NCI-H2227 treated with DMSO at 0.1 percent for 48 hours (cell line): Measurements from ENCODE around the gene TSPAN7.

Source experiments
- DNase-seq: peaks from one replicate; lab custom pipeline; 2025; lab: John Stamatoyannopoulos, UW

The TSPAN7 gene

GRCh38 chrX:38692961-38693360 is 131.6 kb downstream of the TSPAN7 start:
- DNase-seq = no peak

DNA sequence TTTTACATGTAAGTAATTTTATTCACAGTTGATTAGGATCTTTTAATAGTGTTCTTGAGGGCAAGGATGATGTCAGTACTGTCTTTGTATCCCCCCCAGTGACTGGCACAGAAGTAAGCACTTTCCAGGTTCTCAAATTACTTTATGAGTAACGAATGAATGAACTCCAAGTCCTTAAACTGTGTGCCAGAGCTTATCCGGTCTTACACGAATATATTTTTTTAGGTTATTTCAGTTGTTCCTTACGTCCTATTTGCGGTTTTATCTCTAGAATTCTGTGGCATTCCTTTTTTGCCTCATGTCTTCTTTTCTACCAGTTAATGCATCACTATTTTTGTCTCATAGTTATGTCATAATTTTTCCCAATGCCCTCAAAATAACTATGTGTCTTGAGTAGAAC is 133.1 kb downstream of the TSPAN7 start:
- no peak for DNase-seq

DNA sequence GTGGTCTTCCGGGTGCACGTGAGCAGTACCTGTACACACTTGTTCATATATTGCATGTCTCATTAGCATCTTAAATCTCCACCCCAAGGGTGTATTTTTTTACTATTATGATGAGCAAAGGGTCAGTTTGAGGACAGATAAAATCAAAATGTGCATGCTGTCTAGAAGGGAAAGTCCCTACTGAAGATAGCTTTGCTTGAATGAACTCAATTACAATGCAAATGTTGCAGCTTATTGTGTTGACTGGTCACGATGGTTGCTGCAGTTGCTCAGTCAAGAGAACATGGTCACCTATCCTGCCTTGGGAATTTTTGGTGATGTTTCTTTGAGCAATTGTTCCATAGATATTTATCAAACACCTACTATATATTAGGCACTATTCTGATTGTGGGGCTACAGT is 136.1 kb downstream of the TSPAN7 start:
- DNase-seq = no peak

DNA sequence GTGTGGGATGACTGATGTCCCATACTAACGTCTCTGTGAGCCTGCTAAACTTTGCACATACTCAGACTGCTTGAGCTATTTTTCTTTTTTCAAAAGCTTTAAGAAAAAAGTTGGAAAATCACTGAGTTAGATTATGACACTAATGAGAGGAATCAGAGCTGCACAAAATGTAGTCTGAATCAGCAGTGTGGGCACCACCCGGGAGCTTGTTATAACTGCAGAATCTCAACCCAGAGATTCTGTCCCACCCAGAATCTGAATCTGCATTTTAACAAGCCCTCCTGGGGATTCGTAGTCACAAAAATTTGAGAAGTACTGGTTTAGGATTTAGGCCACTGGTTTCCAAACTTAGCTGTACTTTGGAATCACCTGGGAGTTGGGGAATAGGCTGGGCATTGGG is 137.8 kb downstream of the TSPAN7 start:
- DNase-seq = no peak

DNA sequence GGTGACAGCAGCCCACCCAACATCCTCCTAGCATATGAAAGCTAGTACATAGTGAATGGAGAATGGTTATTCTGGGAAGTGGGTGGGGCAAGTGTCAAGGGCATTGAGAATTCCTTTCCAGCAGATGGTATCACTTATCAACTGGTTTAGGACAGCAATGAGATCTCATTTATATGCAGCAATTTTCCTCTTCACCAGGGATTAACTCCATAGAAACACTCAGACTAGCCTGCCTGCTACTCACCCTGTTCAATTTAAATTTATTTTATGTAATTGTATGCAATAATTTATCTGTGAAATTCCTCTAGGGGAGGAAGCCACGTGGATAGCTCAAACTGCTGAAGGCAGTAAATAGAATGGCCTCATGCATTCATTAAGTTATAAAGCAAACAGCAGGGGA is 138.4 kb downstream of the TSPAN7 start:
- no peak for DNase-seq

DNA sequence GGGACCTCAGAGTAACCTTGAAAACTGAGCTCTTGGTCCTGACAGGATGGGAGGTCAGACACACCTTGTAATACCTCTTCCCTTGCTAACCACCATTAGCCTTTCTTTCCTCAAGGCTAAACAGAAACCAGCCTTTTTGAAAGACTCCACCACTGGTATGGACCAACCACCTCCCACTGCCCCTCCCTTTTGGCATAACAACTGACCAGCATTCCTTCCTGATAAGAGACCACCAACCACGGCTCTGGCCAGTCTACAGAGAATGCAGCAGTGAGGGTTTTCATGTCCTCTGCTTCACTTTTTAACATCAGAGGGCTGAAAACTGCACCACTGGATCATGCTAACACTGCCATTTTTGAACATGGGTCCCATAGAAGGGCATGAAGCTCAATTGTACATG is 139.7 kb downstream of the TSPAN7 start:
- DNase-seq = no peak

DNA sequence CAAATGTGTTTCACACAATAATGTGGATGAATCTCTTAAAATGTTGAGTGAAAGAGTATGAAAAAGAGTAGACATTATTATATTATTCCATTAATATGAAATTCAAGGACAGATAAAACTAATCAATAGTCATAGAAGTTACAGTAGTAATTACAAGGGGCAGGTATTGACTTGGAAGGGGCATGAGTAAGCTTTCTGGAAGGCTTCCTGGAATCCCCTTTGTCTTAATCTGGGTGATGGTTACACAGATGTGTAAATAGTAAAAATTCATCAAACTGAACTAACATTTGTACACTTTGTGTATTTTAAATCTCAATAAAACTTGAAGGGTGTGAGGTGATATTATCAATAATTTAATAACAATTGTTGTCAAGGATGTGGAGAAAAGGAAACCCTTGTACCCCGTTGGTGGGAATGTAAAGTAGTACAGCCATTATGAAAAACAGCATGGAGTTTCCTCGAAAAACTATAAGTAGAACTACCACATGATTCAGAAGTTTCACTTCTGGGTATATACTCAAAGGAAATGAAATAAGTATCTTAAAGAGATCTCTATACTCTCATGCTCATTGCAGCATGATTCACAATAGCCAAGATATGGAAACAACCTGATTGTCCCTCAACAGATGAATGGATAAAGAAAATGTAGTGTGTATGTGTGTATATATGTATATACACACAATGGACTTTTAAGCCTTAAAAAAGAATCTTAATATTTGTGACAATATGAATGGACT is 143.0 kb downstream of the TSPAN7 start:
- DNase-seq = no peak

DNA sequence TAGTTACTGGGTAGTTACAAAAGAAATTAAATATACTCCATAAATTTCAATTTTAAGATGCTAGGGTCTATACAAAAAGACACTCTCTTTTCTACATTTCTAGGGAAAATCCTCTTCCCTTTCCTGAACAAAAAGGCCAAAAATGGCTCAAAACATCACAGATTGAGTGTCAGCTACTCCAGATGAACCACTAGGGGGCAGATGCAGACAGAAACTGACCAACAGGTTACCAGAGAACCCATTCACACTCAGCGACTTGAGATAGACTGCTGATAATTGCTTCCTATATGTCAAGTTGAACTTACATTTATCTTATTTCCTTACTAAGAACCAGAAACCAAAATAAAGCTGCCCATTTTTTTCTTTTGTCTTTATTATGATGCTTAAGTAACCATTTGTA is 156.5 kb downstream of the TSPAN7 start:
- no peak for DNase-seq

- no peak for DNase-seq
These were observed 157.0 kb downstream of the TSPAN7 start for GRCh38 chrX:38718311-38718710.

DNA sequence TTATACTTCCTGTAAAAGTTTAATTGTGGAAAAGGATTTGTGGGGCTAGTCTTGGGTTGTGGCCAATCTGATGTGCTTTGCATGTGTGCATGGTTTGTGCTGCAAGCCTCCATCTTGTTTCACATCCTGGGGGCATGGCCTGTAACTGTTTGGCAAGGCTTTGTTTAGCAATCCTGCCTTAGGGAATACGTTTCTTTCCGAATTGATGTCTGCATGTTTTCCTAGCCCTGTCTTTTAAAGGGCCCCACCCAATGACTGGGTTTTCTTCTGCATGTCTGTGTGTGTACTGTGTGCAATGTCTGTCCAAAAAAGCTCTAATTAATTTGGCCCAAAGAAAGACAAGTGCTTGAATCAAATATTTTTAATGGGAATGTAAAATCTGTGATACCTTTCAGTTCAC is 165.3 kb downstream of the TSPAN7 start:
- DNase-seq = no peak

GRCh38 chrX:38727668-38728067 is 166.3 kb downstream of the TSPAN7 start:
- DNase-seq = no peak

DNA sequence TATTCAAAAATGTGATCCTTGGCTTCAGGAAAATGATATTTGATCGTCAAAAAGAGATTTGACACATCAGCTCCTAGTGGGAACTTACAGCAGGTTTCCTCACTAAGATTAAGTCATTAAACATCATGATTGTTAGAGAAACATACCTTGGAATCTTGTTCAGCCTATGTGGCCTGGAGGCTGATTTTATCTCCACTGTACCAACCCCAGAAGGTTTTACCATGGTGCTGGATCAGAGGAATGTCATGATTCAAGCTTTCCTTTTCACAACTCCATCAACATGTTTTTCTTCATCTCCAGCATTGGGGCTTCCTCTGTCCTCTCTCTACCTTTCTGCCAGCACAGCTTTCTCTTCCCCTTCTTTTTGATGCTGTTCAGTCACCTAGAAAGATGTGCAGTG is 171.5 kb downstream of the TSPAN7 start:
- no peak for DNase-seq
